GM19043 (cell line): ENCODE results near the gene FKBP4.

Experiments
- ATAC-seq: cut with Tn5 transposase; IDR thresholded peaks from one replicate; pipeline ENCODE4 v1.9.1; 2021; ENCODE audit warnings: low read depth; ENCODE audit not compliant: unreplicated experiment

The FKBP4 gene

DNA sequence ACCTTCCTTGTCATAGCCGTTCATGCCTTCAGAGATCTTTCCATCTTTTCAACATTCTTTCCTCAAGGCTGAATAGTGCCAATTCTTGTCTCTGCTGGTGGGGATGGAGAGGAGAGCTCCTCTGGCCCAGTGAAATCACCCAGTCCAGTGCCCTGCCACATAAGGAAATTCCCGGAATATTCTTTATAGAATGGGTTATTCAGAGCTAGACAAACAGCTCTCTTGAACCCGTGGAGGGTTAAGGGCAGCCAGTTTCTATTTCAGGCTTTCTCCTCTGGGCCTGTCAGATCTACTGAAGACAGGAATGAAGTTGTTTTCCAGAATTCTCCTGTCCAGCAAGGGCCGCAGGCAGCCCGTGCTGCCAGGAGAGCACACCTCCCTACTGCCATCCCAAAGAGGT lies 48.2 kb downstream of the FKBP4 start:
- no peak for ATAC-seq

DNA sequence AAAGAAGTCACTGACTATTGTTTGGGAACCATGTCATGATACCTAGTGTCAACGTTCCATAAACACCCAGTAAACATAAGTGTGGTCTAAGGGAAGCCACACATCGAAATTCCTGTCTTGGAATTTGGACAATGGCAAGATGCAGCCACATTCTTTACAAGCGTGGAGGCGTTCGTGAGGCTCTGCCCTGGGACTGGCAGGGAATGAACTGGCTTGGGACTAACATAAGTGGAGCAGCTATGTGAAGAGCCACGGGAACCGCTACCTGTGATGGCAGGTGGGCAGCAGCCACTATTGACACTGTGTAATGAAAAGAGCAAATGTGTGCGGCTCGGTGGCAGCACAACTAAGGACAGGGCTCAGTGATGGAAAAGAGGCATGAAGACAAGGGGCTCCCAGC lies 50.0 kb downstream of the FKBP4 start:
- ATAC-seq: no peak

DNA sequence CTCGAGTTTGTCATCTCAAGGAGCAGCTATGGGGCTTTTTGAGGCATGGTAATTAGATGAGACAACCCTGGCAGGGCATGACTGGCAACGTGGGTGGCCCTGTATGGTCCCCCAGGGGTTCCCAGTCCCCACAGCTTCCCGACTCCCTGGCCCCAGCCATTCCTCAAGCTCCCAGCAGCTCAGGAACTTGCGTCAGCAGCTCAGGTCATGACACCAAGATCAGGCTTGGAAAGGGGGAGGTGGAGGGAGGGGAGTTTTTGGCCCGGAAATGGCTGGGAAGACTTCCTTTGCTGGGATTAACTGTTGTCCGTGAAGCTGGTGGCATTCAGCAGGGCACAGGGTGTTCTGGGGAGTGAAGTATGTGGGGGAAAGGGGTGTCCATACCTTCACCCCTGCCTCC lies 50.5 kb downstream of the FKBP4 start:
- no peak for ATAC-seq

DNA sequence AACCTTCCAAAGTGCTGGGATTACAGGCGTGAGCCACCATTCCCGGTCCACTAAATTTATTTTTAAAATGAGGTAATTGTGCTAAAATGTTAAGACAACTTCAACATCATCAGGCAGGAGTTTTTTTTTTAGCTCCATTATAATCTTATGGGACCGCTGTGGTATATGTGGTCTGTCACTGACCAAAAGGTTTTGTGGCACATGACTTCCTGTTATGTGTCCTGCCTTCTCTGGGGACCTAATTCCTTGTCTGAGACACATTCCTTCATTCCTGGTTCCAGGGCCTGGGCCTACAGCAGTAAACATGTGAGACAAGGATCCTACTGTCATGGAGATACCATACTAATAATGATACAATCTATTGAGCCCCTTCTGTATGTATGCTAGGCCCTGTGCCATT lies 57.2 kb downstream of the FKBP4 start:
- no peak for ATAC-seq

DNA sequence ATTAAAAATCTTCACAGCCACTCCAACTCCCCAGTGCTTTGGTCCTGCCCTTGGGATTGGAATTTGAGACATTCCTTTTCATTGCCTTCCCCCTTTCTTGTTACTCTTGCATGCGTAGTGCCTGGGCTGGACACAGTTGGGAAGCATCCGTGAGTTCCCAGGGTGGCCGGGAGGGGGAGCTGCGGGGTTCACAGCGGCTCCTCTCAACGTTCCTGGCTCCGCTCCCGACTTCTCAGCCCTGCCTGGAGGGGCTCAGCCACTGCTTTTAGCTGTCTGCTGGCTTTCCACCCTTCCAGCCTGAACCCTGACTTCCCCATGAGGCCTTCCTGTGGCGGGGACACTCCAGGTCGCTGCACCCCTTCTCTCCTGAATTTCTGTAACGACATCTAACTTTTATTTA lies 58.9 kb downstream of the FKBP4 start:
- no peak for ATAC-seq
